DND-41 (cell line): Measurements from ENCODE around the gene KCNG1.

Source experiments
- EZH2 ChIP-seq: IDR thresholded peaks from 3 replicates; pipeline ENCODE4 v1.6.1; 2012; ENCODE audit warnings: borderline replicate concordance, low read depth, mild to moderate bottlenecking, moderate library complexity, low read length, inconsistent platforms; ENCODE audit not compliant: severe bottlenecking
- TF ChIP-seq, protein P1 (sequence below): IDR thresholded peaks from 2 replicates; pipeline ENCODE4 v1.5.1; 2012; ENCODE audit warnings: borderline replicate concordance, low read length, moderate library complexity, mild to moderate bottlenecking; ENCODE audit not compliant: poor library complexity, severe bottlenecking; ENCODE audit errors: extremely low read depth

DNA sequence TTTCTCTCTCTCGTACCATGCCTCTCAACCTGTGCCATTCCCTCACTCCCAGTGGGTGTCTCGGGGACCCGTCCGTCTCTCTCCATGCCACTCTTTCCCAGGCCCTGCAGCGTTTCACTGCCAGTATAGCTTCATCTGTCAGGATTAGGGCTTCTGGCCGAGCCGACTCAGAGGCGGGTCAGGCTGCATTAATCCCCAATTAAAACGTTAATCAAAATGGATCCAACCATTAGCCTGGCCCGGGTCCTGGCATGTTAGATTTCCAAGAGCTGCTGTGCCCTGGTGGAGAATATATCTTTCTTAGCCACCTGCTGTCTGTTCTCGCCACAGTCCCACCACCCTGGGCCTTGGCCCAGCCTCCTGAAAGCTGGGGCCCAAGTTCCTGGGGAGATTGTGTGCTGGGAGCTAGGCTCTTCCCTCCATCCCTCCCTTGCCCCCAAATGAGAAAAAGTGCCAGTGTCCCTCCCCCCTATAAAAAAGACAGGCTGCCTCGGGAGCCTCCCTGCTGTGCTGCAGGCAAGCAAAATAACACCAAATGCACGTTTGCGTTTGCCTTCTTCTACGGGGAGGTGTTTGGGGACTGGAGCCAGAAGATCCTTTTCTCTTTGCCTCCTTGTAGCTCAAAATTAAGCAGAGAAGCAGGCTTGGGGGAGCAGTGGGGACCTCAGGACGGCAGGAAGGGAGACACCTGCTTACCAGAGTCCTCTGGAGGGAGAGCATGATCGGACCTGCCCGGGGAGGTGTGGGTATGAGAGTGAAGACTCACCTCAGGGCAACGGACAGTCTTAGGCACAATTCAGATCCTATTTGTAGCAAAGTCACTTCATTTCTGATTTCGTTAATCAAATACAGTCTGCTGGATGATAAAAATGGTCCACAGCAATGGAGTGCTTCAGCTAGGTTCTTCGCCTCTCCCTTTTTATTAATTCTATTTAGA is 3.0 kb downstream of the KCNG1 start:
- TF ChIP-seq, protein P1, sequence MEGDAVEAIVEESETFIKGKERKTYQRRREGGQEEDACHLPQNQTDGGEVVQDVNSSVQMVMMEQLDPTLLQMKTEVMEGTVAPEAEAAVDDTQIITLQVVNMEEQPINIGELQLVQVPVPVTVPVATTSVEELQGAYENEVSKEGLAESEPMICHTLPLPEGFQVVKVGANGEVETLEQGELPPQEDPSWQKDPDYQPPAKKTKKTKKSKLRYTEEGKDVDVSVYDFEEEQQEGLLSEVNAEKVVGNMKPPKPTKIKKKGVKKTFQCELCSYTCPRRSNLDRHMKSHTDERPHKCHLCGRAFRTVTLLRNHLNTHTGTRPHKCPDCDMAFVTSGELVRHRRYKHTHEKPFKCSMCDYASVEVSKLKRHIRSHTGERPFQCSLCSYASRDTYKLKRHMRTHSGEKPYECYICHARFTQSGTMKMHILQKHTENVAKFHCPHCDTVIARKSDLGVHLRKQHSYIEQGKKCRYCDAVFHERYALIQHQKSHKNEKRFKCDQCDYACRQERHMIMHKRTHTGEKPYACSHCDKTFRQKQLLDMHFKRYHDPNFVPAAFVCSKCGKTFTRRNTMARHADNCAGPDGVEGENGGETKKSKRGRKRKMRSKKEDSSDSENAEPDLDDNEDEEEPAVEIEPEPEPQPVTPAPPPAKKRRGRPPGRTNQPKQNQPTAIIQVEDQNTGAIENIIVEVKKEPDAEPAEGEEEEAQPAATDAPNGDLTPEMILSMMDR = no peak
- no peak for TF ChIP-seq EZH2
